Glutamatergic neuron (in vitro differentiated cells): ENCODE results near the gene OR9Q1. TPM values are rescaled to one million over a fixed set of nuclear protein-coding genes. Genes with fewer than 3 reads are reported as not detected.

Experiments used
- DNase-seq: peaks from one replicate; pipeline ENCODE4 v3.0.0; 2022
- H3K27ac Mint-ChIP-seq: one replicate; pipeline ENCODE4 v1.8.0; 2020; ENCODE audit warnings: mild to moderate bottlenecking, mixed read lengths, inconsistent platforms; ENCODE audit not compliant: unreplicated experiment
- H3K27me3 Mint-ChIP-seq: one replicate; pipeline ENCODE4 v1.8.0; 2020; ENCODE audit warnings: mild to moderate bottlenecking, moderate library complexity, mixed read lengths, inconsistent platforms; ENCODE audit not compliant: unreplicated experiment
- H3K36me3 Mint-ChIP-seq: one replicate; pipeline ENCODE4 v1.8.0; 2020; ENCODE audit warnings: mild to moderate bottlenecking, mixed read lengths, inconsistent platforms; ENCODE audit not compliant: unreplicated experiment
- H3K4me1 Mint-ChIP-seq: one replicate; pipeline ENCODE4 v1.8.0; 2020; ENCODE audit warnings: mild to moderate bottlenecking, low read depth, mixed read lengths, inconsistent platforms; ENCODE audit not compliant: unreplicated experiment
- H3K4me3 Mint-ChIP-seq: one replicate; pipeline ENCODE4 v1.8.0; 2020; ENCODE audit warnings: mild to moderate bottlenecking, mixed read lengths, inconsistent platforms; ENCODE audit not compliant: unreplicated experiment
- H3K9me3 Mint-ChIP-seq: one replicate; pipeline ENCODE4 v1.8.0; 2020; ENCODE audit warnings: mild to moderate bottlenecking, moderate library complexity, mixed read lengths, inconsistent platforms; ENCODE audit not compliant: unreplicated experiment
- total RNA-seq: library from RNA; stranded (reverse); fragmentation: NEBNext Ultra II Directional; extraction: Animal tissue kit (Norgen Biotek cat#: 25700); gene quantifications from one replicate; pipeline ENCODE4 v1.2.1, GENCODE V29; 2021; ENCODE audit not compliant: unreplicated experiment
- TF ChIP-seq, protein P1 (sequence below): fragments of 200-600 bp; sonication (generic); IDR thresholded peaks from one replicate; pipeline ENCODE4 v1.5.0; 2021; ENCODE audit not compliant: partially characterized antibody, unreplicated experiment

OR9Q1 gene
- total RNA-seq, 1 donor from 2014 or later = not detected

GRCh38 chr11:58188770-58189169 is 165.1 kb downstream of the OR9Q1 start, which contains the start of gene OR9Q2:
Gene OR9Q2, plus strand, starts transcription at chr11:58189070. Its CDS starts 1,421 bp downstream, at chr11:58190491.
- Mint-ChIP-seq H3K36me3 (no peaks in the 10 kb centered on the region), H3K9me3 (peaks cover 2% of the 10 kb centered on the region), H3K27ac (no peak within 1 kb of the TSS), H3K4me1 (no peaks in the 10 kb centered on the region), H3K4me3 (no peak within 1 kb of the TSS), H3K27me3 (no peaks in the 10 kb centered on the region)
- TF ChIP-seq, protein P1, sequence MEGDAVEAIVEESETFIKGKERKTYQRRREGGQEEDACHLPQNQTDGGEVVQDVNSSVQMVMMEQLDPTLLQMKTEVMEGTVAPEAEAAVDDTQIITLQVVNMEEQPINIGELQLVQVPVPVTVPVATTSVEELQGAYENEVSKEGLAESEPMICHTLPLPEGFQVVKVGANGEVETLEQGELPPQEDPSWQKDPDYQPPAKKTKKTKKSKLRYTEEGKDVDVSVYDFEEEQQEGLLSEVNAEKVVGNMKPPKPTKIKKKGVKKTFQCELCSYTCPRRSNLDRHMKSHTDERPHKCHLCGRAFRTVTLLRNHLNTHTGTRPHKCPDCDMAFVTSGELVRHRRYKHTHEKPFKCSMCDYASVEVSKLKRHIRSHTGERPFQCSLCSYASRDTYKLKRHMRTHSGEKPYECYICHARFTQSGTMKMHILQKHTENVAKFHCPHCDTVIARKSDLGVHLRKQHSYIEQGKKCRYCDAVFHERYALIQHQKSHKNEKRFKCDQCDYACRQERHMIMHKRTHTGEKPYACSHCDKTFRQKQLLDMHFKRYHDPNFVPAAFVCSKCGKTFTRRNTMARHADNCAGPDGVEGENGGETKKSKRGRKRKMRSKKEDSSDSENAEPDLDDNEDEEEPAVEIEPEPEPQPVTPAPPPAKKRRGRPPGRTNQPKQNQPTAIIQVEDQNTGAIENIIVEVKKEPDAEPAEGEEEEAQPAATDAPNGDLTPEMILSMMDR = no peak
- no peak for DNase-seq

- TF ChIP-seq, protein P1 = no peak
- Mint-ChIP-seq H3K4me3 (no peak overlapping the region), H3K27ac (no peak overlapping the region), H3K4me1 (no peaks in the 10 kb centered on the region), H3K36me3 (no peaks in the 10 kb centered on the region), H3K27me3 (no peaks in the 10 kb centered on the region), H3K9me3 (peaks cover 2% of the 10 kb centered on the region)
- DNase-seq = no peak
These were observed 168.5 kb downstream of the OR9Q1 start for GRCh38 chr11:58192229-58192628.

DNA sequence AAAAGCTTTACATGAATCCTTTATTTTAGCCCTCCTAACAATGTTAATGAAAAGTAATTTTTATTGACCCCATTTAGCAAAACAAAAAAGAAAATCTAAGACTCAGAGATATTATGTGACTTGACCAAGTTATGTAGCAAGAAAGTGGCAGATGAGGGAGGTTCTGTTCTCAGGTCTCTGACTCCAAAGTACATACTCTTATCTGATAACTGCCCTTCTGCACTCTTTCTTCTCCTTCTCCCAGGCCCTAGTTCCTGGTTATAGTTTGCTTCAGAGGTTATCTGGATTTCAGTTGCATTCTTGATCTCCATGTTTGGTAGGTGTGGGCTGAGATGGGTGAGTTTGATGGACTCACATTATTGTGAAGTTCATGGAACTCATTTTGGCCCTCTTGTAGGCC is 169.7 kb downstream of the OR9Q1 start:
- Mint-ChIP-seq H3K27me3 (no peaks in the 10 kb centered on the region), H3K36me3 (no peaks in the 10 kb centered on the region), H3K4me1 (no peaks in the 10 kb centered on the region), H3K4me3 (no peak overlapping the region), H3K27ac (no peak overlapping the region), H3K9me3 (peaks cover 2% of the 10 kb centered on the region)
- no peak for DNase-seq
- TF ChIP-seq, protein P1 = no peak

DNA sequence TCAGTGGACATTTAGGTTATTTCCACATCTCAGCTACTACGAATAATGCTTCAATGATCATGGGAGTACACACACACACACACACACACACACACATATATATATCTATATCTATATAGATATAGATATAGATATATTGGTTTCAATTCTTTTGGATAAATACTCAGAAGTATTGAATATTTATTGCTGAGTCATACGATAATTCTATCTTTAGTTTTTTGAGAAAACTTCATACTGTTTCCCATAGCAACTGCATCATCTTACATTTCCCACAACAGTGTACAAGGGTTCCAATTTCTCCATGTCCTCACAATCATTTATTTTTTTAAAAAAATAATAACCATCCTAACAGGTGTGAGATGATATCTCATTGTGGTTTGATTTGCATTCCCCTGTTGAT is 172.3 kb downstream of the OR9Q1 start:
- Mint-ChIP-seq H3K9me3 (peaks cover 2% of the 10 kb centered on the region), H3K27me3 (no peaks in the 10 kb centered on the region), H3K27ac (no peak overlapping the region), H3K36me3 (no peaks in the 10 kb centered on the region), H3K4me3 (no peak overlapping the region), H3K4me1 (no peaks in the 10 kb centered on the region)
- no peak for DNase-seq
- TF ChIP-seq, protein P1 = no peak

DNA sequence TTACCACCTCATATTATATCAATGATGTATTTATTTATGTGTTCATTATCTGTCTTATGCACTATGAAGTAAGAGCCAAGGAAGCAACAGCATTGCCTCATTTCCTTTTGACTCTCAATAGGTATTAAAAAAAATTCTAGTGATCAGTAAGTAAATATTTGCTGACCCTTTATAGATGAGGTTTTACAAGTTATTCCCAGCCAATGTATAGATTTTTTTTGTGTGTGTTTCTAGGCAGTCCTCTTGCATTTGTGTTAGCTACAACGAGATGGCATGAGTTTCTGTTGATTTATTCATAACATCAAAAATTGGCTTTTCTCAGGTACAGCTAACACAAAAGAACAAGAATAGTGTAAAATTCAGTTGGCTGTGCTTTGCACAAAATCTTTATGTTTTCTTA is 175.6 kb downstream of the OR9Q1 start:
- no peaks in the 10 kb centered on the region for H3K4me1 Mint-ChIP-seq
- no peak overlapping the region for H3K27ac Mint-ChIP-seq
- H3K9me3 Mint-ChIP-seq = no peaks in the 10 kb centered on the region
- no peaks in the 10 kb centered on the region for H3K27me3 Mint-ChIP-seq
- TF ChIP-seq, protein P1 = no peak
- DNase-seq = no peak
- no peak overlapping the region for H3K4me3 Mint-ChIP-seq
- H3K36me3 Mint-ChIP-seq = no peaks in the 10 kb centered on the region
